Lower lobe of right lung (tissue), 2 donors: Measurements from ENCODE around the gene KLHL25. TPM values are rescaled to one million over a fixed set of nuclear protein-coding genes. Genes with fewer than 3 reads are reported as not detected.

Source experiments
- ATAC-seq, 2 donors: fragments of 200-7000 bp; cut with Tn5 transposase; one replicate each; pipeline ENCODE4 v1.9.1; 2020 to 2022; ENCODE audit warnings: mild to moderate bottlenecking in 2 of 2, moderate library complexity in 2 of 2
- DNase-seq: peaks from one replicate; pipeline ENCODE4 v3.0.0-alpha.2; 2020
- H3K27ac ChIP-seq: fragments of 200-600 bp; one replicate; pipeline ENCODE4 v1.8.0; 2022
- H3K27me3 ChIP-seq: fragments of 200-600 bp; one replicate; pipeline ENCODE4 v1.8.0; 2022; ENCODE audit warnings: low read depth
- H3K36me3 ChIP-seq: fragments of 200-600 bp; one replicate; pipeline ENCODE4 v1.8.0; 2022; ENCODE audit warnings: mild to moderate bottlenecking
- H3K4me1 ChIP-seq: fragments of 200-600 bp; one replicate; pipeline ENCODE4 v1.8.0; 2022
- H3K4me3 ChIP-seq: fragments of 200-600 bp; one replicate; pipeline ENCODE4 v1.8.0; 2022; ENCODE audit warnings: mild to moderate bottlenecking
- H3K9me3 ChIP-seq: fragments of 200-600 bp; one replicate; pipeline ENCODE4 v1.8.0; 2022
- CTCF ChIP-seq: fragments of 200-600 bp; IDR thresholded peaks from one replicate; pipeline ENCODE4 v1.8.0; 2022; ENCODE audit warnings: antibody characterized with exemption, mild to moderate bottlenecking
- intact Hi-C: fragments of 100-400 bp; cut with DNase I; formaldehyde crosslinking; loops from one replicate; pipeline ENCODE4 v1.11.0; 2022
- total RNA-seq: library from RNA; stranded (reverse); fragmentation: NEBNext Ultra II Directional; extraction: Animal tissue kit (Norgen Biotek cat#: 25700); gene quantifications from one replicate; pipeline ENCODE4 v1.2.1, GENCODE V29; 2021
- donor health status: DM: no; HTN: yes; CAD: no; lungs with severe emphysema.

Gene KLHL25
- total RNA-seq, 1 donor from 2014 or later, result 3.0 TPM

GRCh38 chr15:85750319-85751290 is 44.1 kb downstream of the KLHL25 start:
- peaks cover 29% of the 10 kb centered on the region for H3K4me1 ChIP-seq
- peak; percentile 26 to 67 for ATAC-seq
- intact Hi-C loops, result no loop called here
- no peaks in the 10 kb centered on the region for H3K27me3 ChIP-seq
- H3K27ac ChIP-seq, result peak overlapping the region; percentile 73
- no peak for TF ChIP-seq CTCF
- peaks cover 41% of the 10 kb centered on the region for H3K36me3 ChIP-seq
- H3K4me3 ChIP-seq, result no peak overlapping the region
- no peaks in the 10 kb centered on the region for H3K9me3 ChIP-seq
- DNase-seq, result no peak

GRCh38 chr15:85749261-85750151 is 45.2 kb downstream of the KLHL25 start:
- intact Hi-C loops, result no loop called here

GRCh38 chr15:85748729-85749128 is 46.0 kb downstream of the KLHL25 start:
- intact Hi-C loops, result no loop called here
- Histone ChIP-seq H3K4me3 (no peak overlapping the region), H3K4me1 (peaks cover 29% of the 10 kb centered on the region), H3K27me3 (no peaks in the 10 kb centered on the region), H3K9me3 (no peaks in the 10 kb centered on the region), H3K36me3 (peaks cover 60% of the 10 kb centered on the region), H3K27ac (no peak overlapping the region)
- ATAC-seq (no peak), DNase-seq (no peak)
- TF ChIP-seq CTCF, result no peak

More at GRCh38 chr15:85749261-85750151, 45.2 kb downstream of the KLHL25 start:
- DNase-seq (no peak), ATAC-seq (peak in 1 of 2 donors; percentile 15)
- TF ChIP-seq CTCF, result no peak
- peaks cover 29% of the 10 kb centered on the region for H3K4me1 ChIP-seq
- H3K36me3 ChIP-seq, result peaks cover 52% of the 10 kb centered on the region
- H3K9me3 ChIP-seq, result no peaks in the 10 kb centered on the region
- H3K27ac ChIP-seq, result peak overlapping the region; percentile 73
- H3K4me3 ChIP-seq, result no peak overlapping the region
- no peaks in the 10 kb centered on the region for H3K27me3 ChIP-seq

- Histone ChIP-seq H3K9me3 (no peaks in the 10 kb centered on the region), H3K27ac (no peak overlapping the region), H3K4me3 (no peak overlapping the region), H3K4me1 (peaks cover 29% of the 10 kb centered on the region), H3K27me3 (no peaks in the 10 kb centered on the region), H3K36me3 (peaks cover 65% of the 10 kb centered on the region)
- intact Hi-C loops, result no loop called here
- ATAC-seq (no peak), DNase-seq (no peak)
- TF ChIP-seq CTCF, result no peak
Observed at GRCh38 chr15:85748176-85748575, 46.5 kb downstream of the KLHL25 start.

GRCh38 chr15:85746641-85747040 is 48.1 kb downstream of the KLHL25 start:
- H3K36me3 ChIP-seq, result peaks cover 81% of the 10 kb centered on the region
- no peak overlapping the region for H3K27ac ChIP-seq
- no peak for DNase-seq
- no peaks in the 10 kb centered on the region for H3K9me3 ChIP-seq
- H3K4me1 ChIP-seq, result peaks cover 24% of the 10 kb centered on the region
- no peak for ATAC-seq
- no peaks in the 10 kb centered on the region for H3K27me3 ChIP-seq
- intact Hi-C loops, result no loop called here
- H3K4me3 ChIP-seq, result no peak overlapping the region
- TF ChIP-seq CTCF, result no peak
